ENCODE measurements around the gene HHAT.

- TF ChIP-seq, protein P1, sequence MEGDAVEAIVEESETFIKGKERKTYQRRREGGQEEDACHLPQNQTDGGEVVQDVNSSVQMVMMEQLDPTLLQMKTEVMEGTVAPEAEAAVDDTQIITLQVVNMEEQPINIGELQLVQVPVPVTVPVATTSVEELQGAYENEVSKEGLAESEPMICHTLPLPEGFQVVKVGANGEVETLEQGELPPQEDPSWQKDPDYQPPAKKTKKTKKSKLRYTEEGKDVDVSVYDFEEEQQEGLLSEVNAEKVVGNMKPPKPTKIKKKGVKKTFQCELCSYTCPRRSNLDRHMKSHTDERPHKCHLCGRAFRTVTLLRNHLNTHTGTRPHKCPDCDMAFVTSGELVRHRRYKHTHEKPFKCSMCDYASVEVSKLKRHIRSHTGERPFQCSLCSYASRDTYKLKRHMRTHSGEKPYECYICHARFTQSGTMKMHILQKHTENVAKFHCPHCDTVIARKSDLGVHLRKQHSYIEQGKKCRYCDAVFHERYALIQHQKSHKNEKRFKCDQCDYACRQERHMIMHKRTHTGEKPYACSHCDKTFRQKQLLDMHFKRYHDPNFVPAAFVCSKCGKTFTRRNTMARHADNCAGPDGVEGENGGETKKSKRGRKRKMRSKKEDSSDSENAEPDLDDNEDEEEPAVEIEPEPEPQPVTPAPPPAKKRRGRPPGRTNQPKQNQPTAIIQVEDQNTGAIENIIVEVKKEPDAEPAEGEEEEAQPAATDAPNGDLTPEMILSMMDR (IDR thresholded peaks at IDR 0.05), result no peak
- no peak for TF ChIP-seq POLR2A (IDR thresholded peaks at IDR 0.05)
Measured at GRCh38 chr1:210456731-210457255, 128.1 kb downstream of the HHAT start.

Data from stomach (tissue), 4 donors.